Mesothelial cell of epicardium (in vitro differentiated cells): ENCODE data around the gene PCYT1A. TPM values are rescaled to one million over a fixed set of nuclear protein-coding genes. Genes with fewer than 3 reads are reported as not detected.

ENCODE experiments used
- DNase-seq, 2 experiments: peaks; one replicate each; pipeline ENCODE4 v3.0.0; 2021; ENCODE audit warnings: low spot score in 2 of 2; ENCODE audit not compliant: unreplicated experiment in 2 of 2
- H3K27ac Mint-ChIP-seq: 2 replicates; pipeline ENCODE4 v1.8.0; 2021; ENCODE audit warnings: mixed read lengths
- H3K27me3 Mint-ChIP-seq: 2 replicates; pipeline ENCODE4 v1.8.0; 2021; ENCODE audit warnings: low read depth, mixed read lengths
- H3K36me3 Mint-ChIP-seq: 2 replicates; pipeline ENCODE4 v1.8.0; 2021; ENCODE audit warnings: mixed read lengths
- H3K4me1 Mint-ChIP-seq: 2 replicates; pipeline ENCODE4 v1.8.0; 2021; ENCODE audit warnings: mixed read lengths
- H3K4me3 Mint-ChIP-seq: 2 replicates; pipeline ENCODE4 v1.8.0; 2021; ENCODE audit warnings: mild to moderate bottlenecking, moderate library complexity, mixed read lengths
- H3K9me3 Mint-ChIP-seq: 2 replicates; pipeline ENCODE4 v1.8.0; 2021; ENCODE audit warnings: mixed read lengths
- total RNA-seq: library from RNA; stranded (reverse); gene quantifications from 3 replicates; pipeline ENCODE4 v1.2.1, GENCODE V29; 2021
- TF ChIP-seq, protein P1 (sequence below): fragments of 200-600 bp; sonication (generic); IDR thresholded peaks from one replicate; pipeline ENCODE4 v1.5.0; 2021; ENCODE audit warnings: antibody characterized with exemption; ENCODE audit not compliant: unreplicated experiment

Gene PCYT1A
- total RNA-seq, 1 donor from 2014 or later, result 40.0 TPM

DNA sequence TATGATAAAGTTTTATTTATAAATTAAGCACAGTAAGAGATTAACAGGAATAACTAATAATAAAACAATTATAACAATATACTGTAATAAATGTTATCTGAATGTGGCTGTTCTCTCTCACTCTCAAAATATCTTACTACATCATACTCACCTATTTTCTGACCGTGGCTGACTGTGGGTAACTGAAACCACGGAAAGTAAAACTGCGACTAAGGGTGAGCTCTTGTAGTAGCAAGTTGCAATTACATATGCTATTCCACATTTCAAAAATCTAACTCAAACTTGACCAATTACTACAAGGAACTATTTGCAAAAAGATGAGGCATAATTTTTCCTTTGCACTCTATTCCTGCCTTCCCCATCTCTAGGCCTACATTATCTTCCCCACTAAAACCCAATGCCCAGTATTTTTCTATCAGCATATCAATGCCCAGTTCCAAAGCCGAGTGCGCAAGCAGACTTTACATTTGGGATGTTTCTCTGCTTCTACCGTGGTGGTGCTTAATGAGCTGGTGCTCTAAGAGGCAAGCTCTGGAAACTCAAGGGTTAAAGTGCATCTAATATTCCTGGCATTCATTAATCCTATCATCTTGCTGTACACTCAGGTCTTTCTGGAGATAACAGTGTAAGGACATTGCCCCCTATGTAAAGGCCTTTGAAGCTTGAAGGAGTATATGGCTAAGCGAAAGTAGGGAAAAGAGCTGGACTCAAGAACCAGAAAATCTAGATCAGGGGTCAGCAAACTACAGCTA lies 6.7 kb downstream of the PCYT1A start:
- Mint-ChIP-seq H3K9me3 (no peaks in the 10 kb centered on the region), H3K4me3 (no peak overlapping the region), H3K36me3 (peaks cover 4% of the 10 kb centered on the region), H3K4me1 (peaks cover 16% of the 10 kb centered on the region), H3K27ac (no peak overlapping the region), H3K27me3 (no peaks in the 10 kb centered on the region)
- DNase-seq, result no peak
- TF ChIP-seq, protein P1, sequence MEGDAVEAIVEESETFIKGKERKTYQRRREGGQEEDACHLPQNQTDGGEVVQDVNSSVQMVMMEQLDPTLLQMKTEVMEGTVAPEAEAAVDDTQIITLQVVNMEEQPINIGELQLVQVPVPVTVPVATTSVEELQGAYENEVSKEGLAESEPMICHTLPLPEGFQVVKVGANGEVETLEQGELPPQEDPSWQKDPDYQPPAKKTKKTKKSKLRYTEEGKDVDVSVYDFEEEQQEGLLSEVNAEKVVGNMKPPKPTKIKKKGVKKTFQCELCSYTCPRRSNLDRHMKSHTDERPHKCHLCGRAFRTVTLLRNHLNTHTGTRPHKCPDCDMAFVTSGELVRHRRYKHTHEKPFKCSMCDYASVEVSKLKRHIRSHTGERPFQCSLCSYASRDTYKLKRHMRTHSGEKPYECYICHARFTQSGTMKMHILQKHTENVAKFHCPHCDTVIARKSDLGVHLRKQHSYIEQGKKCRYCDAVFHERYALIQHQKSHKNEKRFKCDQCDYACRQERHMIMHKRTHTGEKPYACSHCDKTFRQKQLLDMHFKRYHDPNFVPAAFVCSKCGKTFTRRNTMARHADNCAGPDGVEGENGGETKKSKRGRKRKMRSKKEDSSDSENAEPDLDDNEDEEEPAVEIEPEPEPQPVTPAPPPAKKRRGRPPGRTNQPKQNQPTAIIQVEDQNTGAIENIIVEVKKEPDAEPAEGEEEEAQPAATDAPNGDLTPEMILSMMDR, result no peak

DNA sequence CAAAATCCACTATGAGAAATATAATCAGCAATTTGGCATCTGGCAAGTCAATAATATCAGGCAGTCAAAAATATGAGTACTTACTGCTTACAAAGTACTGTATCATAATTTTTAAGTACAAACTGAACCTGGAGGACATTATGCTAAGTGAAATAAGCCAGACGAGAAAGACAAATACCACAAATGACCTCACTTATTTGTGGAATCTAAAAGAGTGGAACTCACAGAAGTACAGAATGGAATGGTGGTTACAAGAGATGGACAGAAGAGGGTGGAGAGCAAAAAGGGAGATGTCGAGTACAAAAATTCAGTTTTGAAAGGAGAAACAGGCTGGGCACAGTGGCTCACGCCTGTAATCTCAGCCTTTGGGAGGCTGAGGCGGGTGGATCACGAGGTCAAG lies 12.4 kb downstream of the PCYT1A start:
- H3K9me3 Mint-ChIP-seq, result peaks cover 10% of the 10 kb centered on the region
- peaks cover 22% of the 10 kb centered on the region for H3K36me3 Mint-ChIP-seq
- TF ChIP-seq, protein P1, result no peak
- no peak for DNase-seq
- peaks cover 11% of the 10 kb centered on the region for H3K4me1 Mint-ChIP-seq
- H3K27ac Mint-ChIP-seq, result no peak overlapping the region
- H3K27me3 Mint-ChIP-seq, result no peaks in the 10 kb centered on the region
- H3K4me3 Mint-ChIP-seq, result no peak overlapping the region

DNA sequence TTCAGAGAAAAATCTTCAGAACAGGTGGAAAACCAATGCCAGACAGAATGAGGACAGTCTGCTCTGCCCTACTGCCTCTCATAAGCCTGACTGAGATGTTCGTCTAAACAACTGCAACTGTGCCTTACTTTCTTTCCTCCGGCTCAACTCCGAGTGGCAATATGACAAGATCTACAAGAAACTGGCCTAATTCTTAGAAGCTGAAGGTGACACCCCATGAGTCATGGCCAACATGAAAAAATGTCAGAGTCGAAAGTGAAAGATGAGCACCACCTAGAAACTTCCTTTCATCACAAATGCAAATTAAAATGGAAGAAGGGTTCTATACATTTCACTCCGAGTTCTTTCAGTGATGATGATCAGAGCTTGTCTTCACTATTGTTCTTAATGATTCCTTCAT lies 12.9 kb downstream of the PCYT1A start:
- H3K4me1 Mint-ChIP-seq, result peaks cover 9% of the 10 kb centered on the region
- no peaks in the 10 kb centered on the region for H3K27me3 Mint-ChIP-seq
- H3K4me3 Mint-ChIP-seq, result no peak overlapping the region
- H3K27ac Mint-ChIP-seq, result no peak overlapping the region
- no peak for DNase-seq
- TF ChIP-seq, protein P1, result no peak
- H3K36me3 Mint-ChIP-seq, result peaks cover 24% of the 10 kb centered on the region
- H3K9me3 Mint-ChIP-seq, result peaks cover 10% of the 10 kb centered on the region

DNA sequence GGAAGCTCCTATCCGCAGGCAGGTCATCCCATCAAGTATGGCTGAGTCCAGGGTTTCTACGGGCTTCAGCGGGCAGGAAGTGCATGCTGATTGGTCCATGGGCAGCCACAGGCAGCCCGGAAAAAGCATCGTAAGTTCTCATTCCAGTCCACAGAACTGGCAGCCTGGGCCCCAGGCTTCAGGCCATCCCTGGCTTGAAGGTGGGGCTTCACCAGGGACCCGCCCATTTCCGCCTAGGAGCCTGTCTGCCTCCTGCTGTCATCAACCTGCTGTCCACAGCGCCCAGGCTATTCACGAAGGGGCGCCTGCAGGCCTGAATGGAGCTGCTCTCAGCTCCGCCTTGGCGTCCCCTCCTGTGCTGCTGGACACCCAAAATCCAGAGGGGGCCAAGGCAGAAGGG lies 13.9 kb downstream of the PCYT1A start:
- H3K4me3 Mint-ChIP-seq, result no peak overlapping the region
- H3K36me3 Mint-ChIP-seq, result peaks cover 30% of the 10 kb centered on the region
- H3K4me1 Mint-ChIP-seq, result peaks cover 5% of the 10 kb centered on the region
- TF ChIP-seq, protein P1, result no peak
- H3K27me3 Mint-ChIP-seq, result no peaks in the 10 kb centered on the region
- no peak overlapping the region for H3K27ac Mint-ChIP-seq
- DNase-seq, result no peak
- peaks cover 10% of the 10 kb centered on the region for H3K9me3 Mint-ChIP-seq

DNA sequence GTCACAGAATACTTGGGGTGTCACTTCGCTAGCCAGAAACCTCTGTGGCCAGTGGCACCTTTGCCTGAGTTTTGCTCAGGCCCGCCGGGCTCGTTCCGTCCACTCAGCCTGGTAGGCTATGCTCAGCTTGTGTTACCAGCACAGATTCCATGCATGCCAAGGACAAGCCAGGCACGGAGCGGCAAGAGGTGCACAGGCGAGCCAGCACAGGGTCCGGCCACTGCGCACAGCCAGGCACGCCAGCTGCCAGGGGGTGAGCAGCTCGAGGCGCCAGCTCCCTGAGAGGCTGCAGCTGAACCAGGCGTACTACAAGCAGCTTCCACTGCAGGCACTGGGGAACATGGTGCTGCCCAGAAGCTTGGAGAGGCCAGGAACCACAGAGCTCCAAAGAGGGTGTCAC lies 14.7 kb downstream of the PCYT1A start:
- no peak overlapping the region for H3K4me3 Mint-ChIP-seq
- H3K27ac Mint-ChIP-seq, result no peak overlapping the region
- H3K9me3 Mint-ChIP-seq, result peaks cover 10% of the 10 kb centered on the region
- peaks cover 30% of the 10 kb centered on the region for H3K36me3 Mint-ChIP-seq
- no peaks in the 10 kb centered on the region for H3K27me3 Mint-ChIP-seq
- no peaks in the 10 kb centered on the region for H3K4me1 Mint-ChIP-seq
- TF ChIP-seq, protein P1, result no peak
- no peak for DNase-seq
